Measurements from ENCODE around the gene MGAT4D.

- TF ChIP-seq CTCF (IDR thresholded peaks at IDR 0.05; ENCODE audit: borderline replicate concordance, extremely low read depth, low read length, poor library complexity, severe bottlenecking) (no peak), EZH2 (IDR thresholded peaks at IDR 0.05; ENCODE audit: borderline replicate concordance, low read depth, low read length, severe bottlenecking) (no peak)
Measured at GRCh38 chr4:140466146-140466545, 31.9 kb downstream of the MGAT4D start.
